SJCRH30 (cell line): ENCODE data around the gene MMD2. TPM values are rescaled to one million over a fixed set of nuclear protein-coding genes. Genes with fewer than 3 reads are reported as not detected.

Experiments used
- DNase-seq, 2 experiments: peaks; one replicate each; pipeline ENCODE4 v3.0.0-alpha.2; 2015 to 2020
- H3K27ac ChIP-seq: fragments of 250-450 bp; sonication (Bioruptor Pico); 2 replicates; pipeline ENCODE4 v1.5.1; 2020; ENCODE audit warnings: mild to moderate bottlenecking, moderate library complexity
- H3K27me3 ChIP-seq: fragments of 250-450 bp; sonication (Bioruptor Pico); 2 replicates; pipeline ENCODE4 v1.5.1; 2020; ENCODE audit warnings: mild to moderate bottlenecking, moderate library complexity
- H3K36me3 ChIP-seq: fragments of 250-450 bp; sonication (Bioruptor Pico); 2 replicates; pipeline ENCODE4 v1.5.1; 2020; ENCODE audit warnings: mild to moderate bottlenecking, moderate library complexity
- H3K4me1 ChIP-seq: fragments of 250-450 bp; sonication (Bioruptor Pico); 2 replicates; pipeline ENCODE4 v1.5.1; 2020; ENCODE audit warnings: mild to moderate bottlenecking, moderate library complexity
- H3K4me3 ChIP-seq: fragments of 250-450 bp; sonication (Bioruptor Pico); 2 replicates; pipeline ENCODE4 v1.5.1; 2020; ENCODE audit warnings: mild to moderate bottlenecking, moderate library complexity
- H3K9me3 ChIP-seq: fragments of 250-450 bp; sonication (Bioruptor Pico); replicated peaks from 2 replicates; pipeline ENCODE4 v1.5.1; 2020; ENCODE audit warnings: mild to moderate bottlenecking, moderate library complexity
- total RNA-seq: library from RNA; depleted of rRNA; stranded (reverse); fragments of >200 nt; shearing (Covaris generic); gene quantifications from 2 replicates; pipeline ENCODE4 v1.2.3, GENCODE V29; 2014

The MMD2 gene
- total RNA-seq, 1 experiment from 2014 or later, result not detected

- DNase-seq, result no peak
- no peaks in the 10 kb centered on the region for H3K36me3 ChIP-seq
Observed at GRCh38 chr7:4939971-4940728, 18.8 kb downstream of the MMD2 start.

DNA sequence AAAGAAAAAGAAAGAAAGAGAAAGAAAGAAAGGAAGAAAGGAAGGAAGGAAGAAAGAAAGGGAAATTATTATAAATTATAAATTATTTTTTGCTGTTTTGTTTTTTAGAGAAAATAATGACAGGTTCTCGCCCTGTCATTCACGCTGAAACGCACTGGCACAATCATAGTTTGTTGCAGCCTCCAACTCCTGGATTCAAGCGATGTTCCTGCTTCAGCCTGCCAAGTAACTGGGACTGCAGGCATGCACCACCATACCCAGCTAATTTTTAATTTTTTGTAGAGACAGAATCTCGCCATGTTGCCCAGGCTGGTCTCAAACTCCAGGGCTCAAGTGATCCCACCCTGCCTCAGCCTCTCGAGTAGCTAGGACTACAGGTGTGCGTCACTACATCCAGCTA is 21.6 kb downstream of the MMD2 start:
- no peaks in the 10 kb centered on the region for H3K9me3 ChIP-seq
- no peak overlapping the region for H3K4me3 ChIP-seq
- no peaks in the 10 kb centered on the region for H3K36me3 ChIP-seq
- no peaks in the 10 kb centered on the region for H3K4me1 ChIP-seq
- H3K27ac ChIP-seq, result no peak overlapping the region
- DNase-seq, result no peak
- H3K27me3 ChIP-seq, result no peaks in the 10 kb centered on the region; the same call in 1 of the 2 replicates

More at GRCh38 chr7:4939971-4940728, 18.8 kb downstream of the MMD2 start:
- no peak overlapping the region for H3K27ac ChIP-seq
- no peaks in the 10 kb centered on the region for H3K9me3 ChIP-seq
- H3K27me3 ChIP-seq, result no peaks in the 10 kb centered on the region
- no peaks in the 10 kb centered on the region for H3K4me1 ChIP-seq
- no peak overlapping the region for H3K4me3 ChIP-seq

GRCh38 chr7:4934419-4935025 is 24.5 kb downstream of the MMD2 start:
- no peaks in the 10 kb centered on the region for H3K4me1 ChIP-seq
- no peak overlapping the region for H3K27ac ChIP-seq
- no peaks in the 10 kb centered on the region; the same call in 1 of the 2 replicates for H3K27me3 ChIP-seq
- no peak for DNase-seq
- no peaks in the 10 kb centered on the region for H3K36me3 ChIP-seq
- no peak overlapping the region for H3K4me3 ChIP-seq
- no peaks in the 10 kb centered on the region for H3K9me3 ChIP-seq

GRCh38 chr7:4931943-4932342 is 27.0 kb downstream of the MMD2 start:
- H3K4me1 ChIP-seq, result no peaks in the 10 kb centered on the region
- no peaks in the 10 kb centered on the region for H3K9me3 ChIP-seq
- no peaks in the 10 kb centered on the region for H3K36me3 ChIP-seq
- H3K4me3 ChIP-seq, result no peak overlapping the region
- DNase-seq, result peak; percentile 24 to 44
- H3K27ac ChIP-seq, result no peak overlapping the region
- no peaks in the 10 kb centered on the region; the same call in 1 of the 2 replicates for H3K27me3 ChIP-seq

DNA sequence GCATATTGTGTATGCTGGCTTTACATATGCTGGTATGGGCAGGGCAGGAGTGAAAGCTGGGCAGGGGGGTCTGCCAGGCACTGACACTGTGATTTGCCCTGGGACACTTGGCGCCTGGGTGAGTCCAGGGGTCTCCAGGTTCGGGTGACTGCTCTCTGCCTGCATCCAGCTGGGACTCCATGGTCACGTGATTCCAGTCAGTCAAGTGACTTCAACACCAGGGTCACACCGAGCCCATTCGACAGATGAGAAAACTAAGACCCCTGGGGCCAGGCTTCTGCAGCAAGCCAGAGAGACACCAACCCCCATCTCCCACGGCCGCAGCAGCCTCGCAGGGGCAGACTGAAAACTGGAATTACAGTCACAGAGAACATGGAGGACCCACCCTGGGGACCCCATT is 30.0 kb downstream of the MMD2 start:
- H3K4me1 ChIP-seq, result no peaks in the 10 kb centered on the region
- DNase-seq, result no peak
- no peak overlapping the region for H3K27ac ChIP-seq
- no peaks in the 10 kb centered on the region for H3K9me3 ChIP-seq
- H3K27me3 ChIP-seq, result no peaks in the 10 kb centered on the region; the same call in 1 of the 2 replicates
- H3K4me3 ChIP-seq, result no peak overlapping the region
- H3K36me3 ChIP-seq, result no peaks in the 10 kb centered on the region

- DNase-seq, result no peak
- Histone ChIP-seq H3K4me3 (no peak overlapping the region), H3K27ac (no peak overlapping the region), H3K36me3 (no peaks in the 10 kb centered on the region), H3K9me3 (no peaks in the 10 kb centered on the region), H3K27me3 (no peaks in the 10 kb centered on the region), H3K4me1 (no peaks in the 10 kb centered on the region)
Observed at GRCh38 chr7:4928445-4928844, 30.5 kb downstream of the MMD2 start.

- no peak for DNase-seq
- Histone ChIP-seq H3K9me3 (no peaks in the 10 kb centered on the region), H3K36me3 (no peaks in the 10 kb centered on the region), H3K27me3 (no peaks in the 10 kb centered on the region), H3K27ac (no peak overlapping the region), H3K4me1 (no peaks in the 10 kb centered on the region), H3K4me3 (no peak overlapping the region)
Observed at GRCh38 chr7:4919969-4920766, 38.8 kb downstream of the MMD2 start.

DNA sequence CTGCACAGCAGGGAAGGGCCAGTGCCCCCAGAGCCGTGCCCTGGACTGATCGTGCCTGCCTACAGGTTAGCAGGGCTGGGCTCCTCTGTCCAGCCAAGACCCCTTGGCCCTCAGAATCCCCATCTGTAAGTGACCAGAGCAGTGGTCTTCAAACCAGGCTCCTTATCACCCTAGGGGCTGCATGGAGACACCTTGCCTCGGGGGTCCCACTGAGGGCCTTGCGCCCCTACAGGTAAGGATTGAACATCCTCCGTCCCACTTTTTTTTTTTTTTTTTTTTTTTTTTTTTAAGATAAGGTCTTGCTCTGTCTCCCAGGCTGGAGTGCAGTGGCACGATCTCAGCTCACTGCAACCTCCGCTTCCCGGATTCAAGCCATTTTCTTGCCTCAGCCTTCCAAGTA is 42.9 kb downstream of the MMD2 start:
- Histone ChIP-seq H3K4me3 (no peak overlapping the region), H3K27ac (no peak overlapping the region), H3K9me3 (no peaks in the 10 kb centered on the region), H3K4me1 (no peaks in the 10 kb centered on the region), H3K27me3 (no peaks in the 10 kb centered on the region), H3K36me3 (no peaks in the 10 kb centered on the region)
- DNase-seq, result no peak

DNA sequence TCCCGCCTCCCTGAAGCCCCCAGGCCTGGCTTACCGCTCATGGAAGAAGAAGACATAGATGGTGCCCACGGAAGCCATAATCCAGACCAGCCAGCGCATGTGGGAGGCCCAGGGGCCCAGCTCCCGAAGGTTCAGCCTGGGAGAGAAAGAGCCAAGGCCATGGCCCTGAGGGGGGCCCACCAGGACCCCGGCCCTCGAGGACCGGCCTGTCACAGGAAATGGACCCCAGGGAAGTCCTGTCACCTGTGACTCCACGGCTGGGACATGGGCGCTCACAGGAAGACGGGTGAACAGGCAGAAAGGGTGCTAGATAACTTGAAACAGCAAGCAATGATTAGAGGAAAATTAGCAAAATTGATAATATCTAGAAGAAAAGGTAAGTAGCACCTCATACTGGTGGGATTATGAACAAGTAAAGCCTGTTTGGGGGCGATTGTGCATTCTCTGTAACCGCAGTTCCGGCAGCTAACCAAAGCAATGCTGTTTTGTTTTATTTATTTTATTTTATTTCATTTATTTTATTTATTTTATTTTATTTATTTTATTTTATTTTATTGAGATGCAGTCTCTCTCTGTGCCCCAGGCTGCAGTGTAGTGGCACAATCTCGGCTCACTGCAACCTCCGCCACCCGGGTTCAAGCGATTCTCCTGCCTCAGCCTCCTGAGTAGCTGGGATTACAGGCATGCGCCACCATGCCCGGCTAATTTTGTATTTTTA is 47.7 kb downstream of the MMD2 start:
- no peaks in the 10 kb centered on the region for H3K9me3 ChIP-seq
- no peak overlapping the region for H3K27ac ChIP-seq
- no peaks in the 10 kb centered on the region for H3K4me1 ChIP-seq

GRCh38 chr7:4906682-4907081 is 52.3 kb downstream of the MMD2 start:
- Histone ChIP-seq H3K4me1 (no peaks in the 10 kb centered on the region), H3K27me3 (no peaks in the 10 kb centered on the region), H3K27ac (no peak overlapping the region), H3K4me3 (no peak overlapping the region), H3K36me3 (no peaks in the 10 kb centered on the region), H3K9me3 (no peaks in the 10 kb centered on the region)
- no peak for DNase-seq

More for the DNA sequence above, 47.7 kb downstream of the MMD2 start:
- Histone ChIP-seq H3K36me3 (no peaks in the 10 kb centered on the region), H3K27me3 (no peaks in the 10 kb centered on the region), H3K4me3 (no peak overlapping the region)
- no peak for DNase-seq

GRCh38 chr7:4905171-4905570 is 53.8 kb downstream of the MMD2 start:
- H3K4me3 ChIP-seq, result no peak overlapping the region
- no peaks in the 10 kb centered on the region for H3K4me1 ChIP-seq
- H3K36me3 ChIP-seq, result no peaks in the 10 kb centered on the region
- no peak for DNase-seq
- no peaks in the 10 kb centered on the region for H3K9me3 ChIP-seq
- no peak overlapping the region for H3K27ac ChIP-seq
- no peaks in the 10 kb centered on the region for H3K27me3 ChIP-seq

DNA sequence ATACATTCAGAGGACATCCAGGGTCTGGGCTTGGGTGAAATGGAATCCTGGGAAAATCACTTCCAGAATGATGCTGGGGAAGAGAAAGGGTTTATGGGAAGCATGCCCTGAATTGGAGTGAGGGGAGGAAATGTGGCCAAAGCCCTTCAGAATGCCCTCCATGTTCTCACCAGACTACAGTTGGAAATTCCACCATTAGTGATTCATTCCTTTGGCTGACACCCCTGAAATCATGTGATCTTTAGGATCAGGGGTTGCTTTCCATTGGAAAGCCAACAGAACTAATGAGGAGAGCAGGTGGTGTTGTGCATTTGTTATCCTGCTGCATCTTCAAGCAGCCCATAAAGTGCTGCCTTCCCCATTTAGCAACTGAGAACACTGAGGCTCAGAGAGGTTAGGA is 54.6 kb downstream of the MMD2 start:
- DNase-seq, result no peak
- no peaks in the 10 kb centered on the region for H3K36me3 ChIP-seq
- no peak overlapping the region for H3K27ac ChIP-seq
- no peak overlapping the region for H3K4me3 ChIP-seq
- H3K9me3 ChIP-seq, result no peaks in the 10 kb centered on the region
- no peaks in the 10 kb centered on the region for H3K4me1 ChIP-seq
- H3K27me3 ChIP-seq, result no peaks in the 10 kb centered on the region

GRCh38 chr7:4895766-4896165 is 63.2 kb downstream of the MMD2 start:
- Histone ChIP-seq H3K4me3 (no peak overlapping the region), H3K9me3 (no peaks in the 10 kb centered on the region), H3K36me3 (no peaks in the 10 kb centered on the region), H3K4me1 (no peaks in the 10 kb centered on the region), H3K27ac (no peak overlapping the region), H3K27me3 (no peaks in the 10 kb centered on the region)
- DNase-seq, result no peak

GRCh38 chr7:4894482-4894881 is 64.5 kb downstream of the MMD2 start:
- H3K27ac ChIP-seq, result no peak overlapping the region
- H3K9me3 ChIP-seq, result no peaks in the 10 kb centered on the region
- no peaks in the 10 kb centered on the region for H3K4me1 ChIP-seq
- no peak for DNase-seq
- H3K27me3 ChIP-seq, result no peaks in the 10 kb centered on the region
- H3K36me3 ChIP-seq, result no peaks in the 10 kb centered on the region
- no peak overlapping the region for H3K4me3 ChIP-seq
